NCI-H345 (cell line): ENCODE results near the gene LEFTY2.
A peak's percentile ranks its signal among the peaks of the same experiment; 100 is the strongest.
"Not testable (repeated sequence)": the region's sequence is repeated elsewhere in the genome, so short reads cannot be mapped to it uniquely, and the experiment has no call there.

Source experiments
- DNase-seq: peaks from one replicate; lab custom pipeline; 2025; lab: John Stamatoyannopoulos, UW

Gene LEFTY2

GRCh38 chr1:225899044-225899925 is 41.7 kb downstream of the LEFTY2 start:
- DNase-seq: no peak

- peak; percentile 57 for DNase-seq
Observed at GRCh38 chr1:225897595-225898514, 43.2 kb downstream of the LEFTY2 start.

- DNase-seq: no peak
Observed at GRCh38 chr1:225896937-225897549, 44.0 kb downstream of the LEFTY2 start.

GRCh38 chr1:225896494-225896893 is 44.5 kb downstream of the LEFTY2 start:
- no peak for DNase-seq

GRCh38 chr1:225892307-225892706 is 48.7 kb downstream of the LEFTY2 start:
- DNase-seq: no peak

GRCh38 chr1:225891229-225891972 is 49.6 kb downstream of the LEFTY2 start:
- no peak for DNase-seq

GRCh38 chr1:225890346-225891228 is 50.4 kb downstream of the LEFTY2 start:
- DNase-seq: no peak

GRCh38 chr1:225889743-225890142 is 51.3 kb downstream of the LEFTY2 start:
- DNase-seq: no peak

GRCh38 chr1:225888898-225889601 is 52.0 kb downstream of the LEFTY2 start, which contains the start of gene LEFTY1:
Gene LEFTY1, minus strand, starts transcription at chr1:225889146. Its CDS starts 80 bp downstream, at chr1:225889066.
- no peak for DNase-seq

- no peak for DNase-seq
Observed at GRCh38 chr1:225888289-225888897, 52.6 kb downstream of the LEFTY2 start.

GRCh38 chr1:225887554-225888288 is 53.3 kb downstream of the LEFTY2 start:
- DNase-seq: not testable (repeated sequence)

GRCh38 chr1:225887030-225887314 is 54.0 kb downstream of the LEFTY2 start:
- no peak for DNase-seq
